ENCODE data around the gene TMEM156.

Gene TMEM156

DNA sequence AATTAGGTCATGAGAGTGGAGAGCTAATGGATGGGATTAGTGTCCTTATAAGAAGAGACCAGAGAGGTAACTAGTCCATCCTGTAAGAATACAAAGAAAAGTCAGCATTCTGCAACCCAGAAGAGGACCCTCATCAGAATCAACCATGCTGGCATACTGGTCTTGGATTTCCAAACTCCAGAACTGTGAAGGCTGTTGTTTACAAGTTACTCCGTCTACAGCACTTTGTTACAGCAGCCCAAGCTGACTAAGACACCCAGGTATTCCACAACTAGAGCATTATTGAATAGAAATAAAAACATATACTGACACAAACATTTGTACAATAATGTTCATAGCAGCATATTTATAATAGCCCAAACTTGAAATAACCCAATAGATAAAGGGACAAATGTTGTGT, 9.2 kb downstream of the TMEM156 start:
- Histone ChIP-seq H3F3A (ENCODE audit: insufficient read depth) (peaks cover 28% of the 10 kb centered on the region), H3K4me3 (ENCODE audit: insufficient read depth, low read length, poor library complexity, severe bottlenecking) (no peak overlapping the region), H3K4me2 (ENCODE audit: low read depth, low read length, poor library complexity, severe bottlenecking) (no peak overlapping the region), H3K27me3 (ENCODE audit: low read length) (no peaks in the 10 kb centered on the region), H3K9me2 (replicated peaks; ENCODE audit: insufficient read depth, low read length) (no peaks in the 10 kb centered on the region), H3K9me3 (ENCODE audit: insufficient read depth, low read length) (no peaks in the 10 kb centered on the region; the same call in 1 of the 2 replicates), H3K79me2 (ENCODE audit: insufficient read depth, low read length) (peaks cover 100% of the 10 kb centered on the region), H2AFZ (ENCODE audit: low read depth, low read length, severe bottlenecking) (no peak overlapping the region), H3K27ac (ENCODE audit: low read depth, low read length) (no peak overlapping the region), H4K20me1 (ENCODE audit: low read depth, low read length) (no peaks in the 10 kb centered on the region), H3K36me3 (ENCODE audit: low read length) (peaks cover 40% of the 10 kb centered on the region), H3K9ac (ENCODE audit: low read length) (no peak overlapping the region)
- TF ChIP-seq EZH2phosphoT487 (conservative IDR thresholded peaks at IDR 0.05; ENCODE audit: low read length), result no peak
- TF ChIP-seq, protein P1, sequence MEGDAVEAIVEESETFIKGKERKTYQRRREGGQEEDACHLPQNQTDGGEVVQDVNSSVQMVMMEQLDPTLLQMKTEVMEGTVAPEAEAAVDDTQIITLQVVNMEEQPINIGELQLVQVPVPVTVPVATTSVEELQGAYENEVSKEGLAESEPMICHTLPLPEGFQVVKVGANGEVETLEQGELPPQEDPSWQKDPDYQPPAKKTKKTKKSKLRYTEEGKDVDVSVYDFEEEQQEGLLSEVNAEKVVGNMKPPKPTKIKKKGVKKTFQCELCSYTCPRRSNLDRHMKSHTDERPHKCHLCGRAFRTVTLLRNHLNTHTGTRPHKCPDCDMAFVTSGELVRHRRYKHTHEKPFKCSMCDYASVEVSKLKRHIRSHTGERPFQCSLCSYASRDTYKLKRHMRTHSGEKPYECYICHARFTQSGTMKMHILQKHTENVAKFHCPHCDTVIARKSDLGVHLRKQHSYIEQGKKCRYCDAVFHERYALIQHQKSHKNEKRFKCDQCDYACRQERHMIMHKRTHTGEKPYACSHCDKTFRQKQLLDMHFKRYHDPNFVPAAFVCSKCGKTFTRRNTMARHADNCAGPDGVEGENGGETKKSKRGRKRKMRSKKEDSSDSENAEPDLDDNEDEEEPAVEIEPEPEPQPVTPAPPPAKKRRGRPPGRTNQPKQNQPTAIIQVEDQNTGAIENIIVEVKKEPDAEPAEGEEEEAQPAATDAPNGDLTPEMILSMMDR (IDR thresholded peaks at IDR 0.05; ENCODE audit: insufficient read depth, low read length, poor library complexity, severe bottlenecking), result no peak

DNA sequence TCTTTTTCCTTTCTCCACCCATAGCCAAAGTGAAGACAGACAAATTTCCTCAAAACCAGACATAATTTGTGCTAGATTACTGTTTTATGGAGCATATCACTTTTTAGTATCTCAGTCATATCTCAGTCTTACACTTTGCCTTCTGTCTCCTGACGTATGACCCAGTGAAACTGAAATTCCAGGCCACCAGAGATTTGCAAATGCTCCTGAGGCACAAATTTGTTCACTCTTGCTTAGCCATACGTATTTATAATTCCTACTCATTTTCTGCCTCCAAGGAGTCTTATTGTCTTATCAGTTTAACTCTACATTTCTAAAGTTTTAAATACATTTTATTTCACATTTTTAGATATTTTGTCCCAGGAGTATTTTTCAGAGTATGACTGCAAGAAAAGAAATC, 10.0 kb downstream of the TMEM156 start:
- TF ChIP-seq, protein P1 (IDR thresholded peaks at IDR 0.05; ENCODE audit: insufficient read depth, low read length, poor library complexity, severe bottlenecking), result no peak
- no peak for TF ChIP-seq EZH2phosphoT487 (conservative IDR thresholded peaks at IDR 0.05; ENCODE audit: low read length)
- Histone ChIP-seq H3K27ac (ENCODE audit: low read depth, low read length) (no peak overlapping the region), H3K79me2 (ENCODE audit: insufficient read depth, low read length) (peaks cover 100% of the 10 kb centered on the region), H3K9me2 (replicated peaks; ENCODE audit: insufficient read depth, low read length) (no peaks in the 10 kb centered on the region), H3F3A (ENCODE audit: insufficient read depth) (peaks cover 20% of the 10 kb centered on the region), H3K4me3 (ENCODE audit: insufficient read depth, low read length, poor library complexity, severe bottlenecking) (no peak overlapping the region), H3K4me2 (ENCODE audit: low read depth, low read length, poor library complexity, severe bottlenecking) (no peak overlapping the region), H3K9me3 (ENCODE audit: insufficient read depth, low read length) (no peaks in the 10 kb centered on the region; the same call in 1 of the 2 replicates), H3K36me3 (ENCODE audit: low read length) (peaks cover 47% of the 10 kb centered on the region), H3K27me3 (ENCODE audit: low read length) (no peaks in the 10 kb centered on the region), H3K9ac (ENCODE audit: low read length) (no peak overlapping the region), H2AFZ (ENCODE audit: low read depth, low read length, severe bottlenecking) (no peak overlapping the region), H4K20me1 (ENCODE audit: low read depth, low read length) (no peaks in the 10 kb centered on the region)

DNA sequence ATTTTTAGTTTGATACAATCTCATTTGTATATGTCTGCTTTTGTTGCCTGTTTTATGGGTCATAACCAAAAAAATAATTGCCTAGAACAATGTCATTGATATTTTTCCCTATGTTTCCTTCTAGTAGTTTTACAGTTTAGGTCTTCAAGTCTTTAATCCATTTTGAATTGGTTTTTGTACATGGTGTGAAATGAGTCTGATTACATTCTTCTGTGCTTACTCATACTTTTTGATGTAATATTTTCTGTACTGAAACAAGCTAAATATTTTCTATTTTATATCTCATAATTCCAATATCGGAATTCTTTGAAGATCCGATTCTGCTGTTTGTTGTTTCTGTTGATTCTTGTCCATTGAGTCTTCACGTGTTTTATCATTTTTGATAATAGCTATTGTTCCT, 10.6 kb downstream of the TMEM156 start:
- Histone ChIP-seq H4K20me1 (ENCODE audit: low read depth, low read length) (no peaks in the 10 kb centered on the region), H3K4me3 (ENCODE audit: insufficient read depth, low read length, poor library complexity, severe bottlenecking) (no peak overlapping the region), H3K9me3 (ENCODE audit: insufficient read depth, low read length) (no peaks in the 10 kb centered on the region; the same call in 1 of the 2 replicates), H3K79me2 (ENCODE audit: insufficient read depth, low read length) (peaks cover 100% of the 10 kb centered on the region), H3K36me3 (ENCODE audit: low read length) (peaks cover 49% of the 10 kb centered on the region), H3K27ac (ENCODE audit: low read depth, low read length) (no peak overlapping the region), H3F3A (ENCODE audit: insufficient read depth) (peaks cover 16% of the 10 kb centered on the region; the same call in 1 of the 2 replicates), H3K9me2 (replicated peaks; ENCODE audit: insufficient read depth, low read length) (no peaks in the 10 kb centered on the region), H2AFZ (ENCODE audit: low read depth, low read length, severe bottlenecking) (no peak overlapping the region), H3K27me3 (ENCODE audit: low read length) (no peaks in the 10 kb centered on the region), H3K9ac (ENCODE audit: low read length) (no peak overlapping the region), H3K4me2 (ENCODE audit: low read depth, low read length, poor library complexity, severe bottlenecking) (no peak overlapping the region)
- TF ChIP-seq, protein P1 (IDR thresholded peaks at IDR 0.05; ENCODE audit: insufficient read depth, low read length, poor library complexity, severe bottlenecking), result no peak
- TF ChIP-seq EZH2phosphoT487 (conservative IDR thresholded peaks at IDR 0.05; ENCODE audit: low read length), result no peak

Measured in SU-DHL-6 (cell line).